GM03348 (cell line): ENCODE results near the gene GPATCH2L.

Source experiments
- DNase-seq: peaks from one replicate; pipeline ENCODE4 v3.0.0; 2012; ENCODE audit warnings: low spot score

GPATCH2L gene

GRCh38 chr14:76136476-76137110 is 15.1 kb upstream of the GPATCH2L start:
- DNase-seq = no peak

DNA sequence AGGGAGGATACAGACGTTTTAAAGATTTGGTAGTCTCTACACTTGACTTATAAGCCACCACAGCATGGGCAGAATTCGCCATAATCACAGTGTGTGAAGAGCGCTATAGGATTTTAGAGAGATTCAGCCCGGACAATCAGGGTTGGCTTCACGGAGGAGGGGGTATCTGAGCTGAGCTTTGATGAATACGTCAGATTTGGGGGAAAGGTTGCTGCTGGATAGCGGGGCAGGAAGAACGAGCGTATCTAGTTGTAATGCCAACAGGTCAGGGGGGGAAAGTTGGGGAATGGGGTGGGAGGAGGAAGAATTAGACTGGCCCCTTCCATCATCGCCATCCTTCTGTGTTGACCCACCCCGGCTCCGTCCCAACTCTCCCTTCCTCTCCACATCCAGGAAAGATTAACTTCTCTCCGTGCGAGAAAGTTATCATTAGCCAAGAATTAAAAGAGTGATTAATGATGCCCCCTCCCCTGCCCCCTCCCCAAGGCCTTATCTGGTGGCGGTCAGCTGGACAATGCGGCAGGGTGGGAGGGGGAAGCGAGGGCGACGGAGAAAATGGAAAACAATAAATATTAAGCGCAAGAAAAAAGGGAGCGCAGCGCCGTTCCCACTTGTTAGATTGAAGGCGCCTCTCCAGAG is 13.5 kb upstream of the GPATCH2L start:
- no peak for DNase-seq

DNA sequence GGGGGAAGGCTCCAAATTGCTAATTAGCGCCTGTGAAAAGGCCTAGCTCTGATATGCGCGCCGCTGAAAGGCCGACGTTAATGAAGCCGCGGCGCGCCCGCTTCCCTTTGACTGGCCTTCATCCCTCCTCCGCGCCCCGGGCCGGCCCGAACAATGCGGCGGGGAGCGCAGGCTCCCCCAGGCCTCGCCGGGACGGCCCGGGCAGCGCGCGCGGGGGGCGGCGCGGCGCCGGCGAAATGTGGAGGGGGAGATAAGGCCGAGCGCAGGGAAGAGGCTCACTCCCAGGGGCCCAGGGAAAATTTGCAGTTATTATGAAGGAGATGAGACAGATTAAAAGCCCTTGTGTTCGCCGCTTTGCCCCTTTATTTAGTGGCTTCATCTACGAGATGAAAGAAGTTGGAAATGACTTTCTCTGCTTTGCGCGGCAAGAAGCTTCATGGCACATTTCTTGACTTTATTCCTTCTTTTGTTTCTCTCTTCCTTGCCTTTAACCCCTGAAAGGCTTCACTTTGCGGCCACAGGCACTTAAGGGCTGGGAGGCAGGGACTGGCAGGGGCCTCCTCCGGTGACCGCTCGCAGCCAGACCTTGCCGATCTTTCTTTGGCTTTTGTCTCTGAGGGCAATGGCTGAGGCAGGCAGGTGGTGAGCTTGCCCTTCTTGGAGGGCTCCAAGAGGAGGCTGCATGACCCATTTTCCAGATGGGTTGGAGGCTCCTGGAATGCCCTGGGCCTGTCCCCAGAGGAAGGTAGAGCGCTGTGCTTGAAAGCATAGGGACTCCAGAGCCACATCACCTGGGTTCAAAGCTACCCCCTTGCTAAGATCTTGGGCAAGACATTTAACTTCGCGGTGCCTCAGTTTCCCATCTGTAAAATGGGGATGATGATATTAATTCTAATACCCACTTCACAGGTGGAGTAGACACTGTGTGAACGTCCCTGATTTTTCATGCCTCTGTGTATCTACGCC is 12.7 kb upstream of the GPATCH2L start:
- peak; percentile 44 for DNase-seq

GRCh38 chr14:76143642-76144041 is 8.1 kb upstream of the GPATCH2L start:
- DNase-seq = no peak

GRCh38 chr14:76146976-76147375 is 4.7 kb upstream of the GPATCH2L start:
- DNase-seq = no peak

DNA sequence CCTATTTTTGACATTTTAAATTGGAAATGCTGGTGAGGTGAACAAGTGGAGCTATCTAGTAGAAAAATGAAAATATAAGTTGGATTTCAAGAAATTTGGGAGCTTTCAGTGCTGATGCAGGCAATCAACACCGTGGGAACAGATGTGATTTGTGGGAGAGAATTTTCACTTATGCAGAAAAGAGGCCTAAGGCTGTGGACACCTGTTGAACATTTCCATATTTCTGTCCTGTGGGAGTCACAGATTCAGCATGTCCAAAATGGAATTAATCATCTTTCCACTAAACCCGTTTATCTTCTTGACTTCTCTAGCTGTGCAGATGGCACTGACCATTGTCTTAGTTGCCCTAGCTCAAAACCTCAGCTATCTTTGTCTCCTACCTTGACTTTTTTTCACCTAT is 2.5 kb upstream of the GPATCH2L start:
- no peak for DNase-seq

GRCh38 chr14:76152333-76152681 is 585 bp downstream of the GPATCH2L start:
- DNase-seq = peak; percentile 92

DNA sequence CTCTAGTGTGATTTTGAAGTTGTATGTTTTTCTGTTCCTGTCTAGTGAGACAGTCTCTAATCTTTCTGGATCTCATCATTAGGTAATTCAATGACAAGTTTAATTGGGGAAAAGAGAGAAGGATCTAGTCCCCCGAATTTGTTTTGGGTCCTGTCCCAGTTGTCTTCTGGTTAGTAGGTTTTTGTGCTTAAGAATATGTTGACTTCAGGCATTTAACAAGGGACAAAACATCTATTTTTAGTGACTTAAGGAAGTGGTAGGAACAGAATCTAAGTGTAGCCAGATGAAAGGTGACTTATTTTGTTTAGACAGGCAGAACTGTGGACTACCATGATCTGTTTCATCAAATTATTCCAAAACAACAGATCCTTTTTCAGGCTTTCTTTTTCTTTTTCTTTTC is 2.2 kb downstream of the GPATCH2L start:
- DNase-seq = no peak

- no peak for DNase-seq
These were observed 2.9 kb downstream of the GPATCH2L start for GRCh38 chr14:76154539-76155126.

GRCh38 chr14:76163668-76164363 is 12.1 kb downstream of the GPATCH2L start:
- no peak for DNase-seq

DNA sequence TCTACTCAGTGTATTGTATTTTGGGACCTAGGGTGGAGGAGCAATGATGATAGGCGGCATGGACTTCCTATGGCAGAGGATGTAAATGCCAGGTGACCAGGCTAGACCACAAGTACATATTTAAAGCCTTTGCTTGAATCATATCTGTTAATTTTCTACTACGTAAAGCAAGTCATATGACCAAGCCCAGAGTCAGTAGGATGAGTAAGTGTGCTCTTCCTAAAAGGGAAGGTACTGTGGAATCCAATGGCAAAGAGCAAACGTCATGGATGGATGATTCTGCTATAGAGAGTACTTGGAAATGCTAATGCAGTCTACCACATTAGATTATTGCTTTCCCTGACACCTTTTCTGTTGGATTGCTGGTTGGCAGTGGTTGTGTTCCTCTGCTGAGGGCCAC is 16.8 kb downstream of the GPATCH2L start:
- DNase-seq = no peak

- DNase-seq = no peak
These were observed 18.1 kb downstream of the GPATCH2L start for GRCh38 chr14:76169776-76170175.

- DNase-seq = no peak
These were observed 23.3 kb downstream of the GPATCH2L start for GRCh38 chr14:76174982-76175381.

DNA sequence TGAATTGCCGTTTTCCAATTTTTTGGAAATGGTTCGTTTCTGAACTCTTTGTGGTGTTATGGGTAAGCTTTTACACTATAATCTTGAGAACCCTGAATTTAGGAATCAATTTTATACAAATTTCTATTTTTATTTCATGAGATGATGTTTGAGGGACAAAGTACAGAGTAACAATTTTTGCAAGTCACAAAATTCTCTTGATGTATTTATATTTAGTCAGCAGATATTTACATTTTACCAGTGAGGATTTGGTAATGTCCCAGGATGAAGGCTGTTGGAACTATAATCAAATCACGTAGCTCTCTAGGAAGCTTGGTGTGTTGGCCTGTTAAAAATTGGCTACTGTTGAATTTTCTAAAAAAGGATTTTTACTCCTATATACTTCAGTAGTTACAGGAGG is 24.2 kb downstream of the GPATCH2L start:
- DNase-seq = no peak

- peak; percentile 10 for DNase-seq
These were observed 29.8 kb downstream of the GPATCH2L start for GRCh38 chr14:76181546-76181945.

GRCh38 chr14:76186308-76187027 is 34.7 kb downstream of the GPATCH2L start:
- no peak for DNase-seq

DNA sequence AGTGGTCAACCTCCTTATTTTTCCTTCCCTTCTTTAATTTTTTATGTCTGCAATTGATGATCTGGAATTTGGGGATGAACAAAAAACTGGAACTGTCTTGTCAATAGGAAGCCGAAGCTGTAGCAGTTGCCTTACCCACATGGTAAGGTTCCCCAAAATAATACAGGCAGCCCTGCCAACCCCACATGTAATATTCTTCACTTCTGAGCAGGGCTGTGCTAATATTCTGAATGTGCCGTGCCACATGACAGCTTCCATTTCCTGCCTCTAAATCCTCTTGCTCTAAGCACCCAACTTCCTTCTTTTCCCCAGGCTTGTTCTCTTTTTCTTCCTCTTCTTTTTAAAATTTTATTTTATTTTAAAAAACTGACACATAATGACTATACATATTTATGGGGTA is 39.6 kb downstream of the GPATCH2L start:
- DNase-seq = no peak

DNA sequence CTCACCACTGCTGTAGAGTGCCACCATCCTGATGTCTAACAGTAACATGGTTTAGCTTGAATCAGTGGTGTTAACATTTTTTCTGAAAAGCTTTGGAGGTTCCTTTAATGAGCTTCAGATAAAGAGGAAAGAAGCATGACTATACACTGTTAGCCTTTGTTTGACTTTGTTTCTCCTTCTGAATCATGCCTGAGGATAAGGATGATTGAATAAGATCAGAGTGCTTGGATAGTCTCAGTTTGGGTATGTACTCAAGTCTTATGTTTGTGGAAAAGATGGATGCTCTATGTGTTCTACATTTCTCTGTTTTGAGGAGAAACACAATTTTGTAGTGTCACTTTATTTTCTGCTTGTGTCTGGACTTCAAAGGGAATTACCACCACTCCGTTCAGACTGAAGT is 42.0 kb downstream of the GPATCH2L start:
- no peak for DNase-seq

DNA sequence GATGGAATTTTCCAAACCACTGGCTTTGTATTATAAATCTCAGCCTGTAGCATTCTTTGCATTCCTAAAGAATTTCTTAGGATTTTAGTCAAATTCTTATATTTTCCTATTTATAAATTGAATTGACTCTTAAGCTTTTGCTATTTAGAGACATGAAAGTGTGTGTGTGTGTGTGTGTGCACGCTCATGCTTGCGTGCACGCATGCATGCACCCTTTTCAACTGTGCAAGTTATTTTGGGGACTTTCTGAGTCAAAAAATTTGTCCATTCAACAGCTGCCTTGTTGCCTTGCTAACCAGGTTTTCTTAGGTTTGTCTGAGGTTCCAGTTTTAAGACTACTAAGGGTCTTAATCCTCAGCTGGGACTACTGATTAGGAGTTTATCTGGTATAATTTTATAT is 42.6 kb downstream of the GPATCH2L start:
- peak; percentile 9 for DNase-seq

DNA sequence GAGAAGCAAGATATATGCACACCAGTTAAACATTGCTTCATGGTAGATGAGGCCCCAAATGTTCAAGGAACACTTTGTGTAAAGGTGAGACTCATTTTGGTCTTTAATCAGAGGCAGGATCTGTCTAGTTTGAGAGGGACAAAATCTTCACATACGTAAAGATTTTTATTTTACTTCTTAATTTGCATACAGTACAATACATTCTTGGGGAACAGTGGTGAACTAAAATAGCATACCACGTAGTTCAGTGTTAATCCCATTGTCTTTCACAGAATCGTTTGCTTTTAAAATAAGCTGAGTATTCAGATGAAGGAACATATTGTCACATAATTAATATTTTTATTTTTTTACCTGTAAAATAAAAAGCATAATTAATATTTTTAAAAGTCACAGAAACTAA is 43.3 kb downstream of the GPATCH2L start:
- no peak for DNase-seq

DNA sequence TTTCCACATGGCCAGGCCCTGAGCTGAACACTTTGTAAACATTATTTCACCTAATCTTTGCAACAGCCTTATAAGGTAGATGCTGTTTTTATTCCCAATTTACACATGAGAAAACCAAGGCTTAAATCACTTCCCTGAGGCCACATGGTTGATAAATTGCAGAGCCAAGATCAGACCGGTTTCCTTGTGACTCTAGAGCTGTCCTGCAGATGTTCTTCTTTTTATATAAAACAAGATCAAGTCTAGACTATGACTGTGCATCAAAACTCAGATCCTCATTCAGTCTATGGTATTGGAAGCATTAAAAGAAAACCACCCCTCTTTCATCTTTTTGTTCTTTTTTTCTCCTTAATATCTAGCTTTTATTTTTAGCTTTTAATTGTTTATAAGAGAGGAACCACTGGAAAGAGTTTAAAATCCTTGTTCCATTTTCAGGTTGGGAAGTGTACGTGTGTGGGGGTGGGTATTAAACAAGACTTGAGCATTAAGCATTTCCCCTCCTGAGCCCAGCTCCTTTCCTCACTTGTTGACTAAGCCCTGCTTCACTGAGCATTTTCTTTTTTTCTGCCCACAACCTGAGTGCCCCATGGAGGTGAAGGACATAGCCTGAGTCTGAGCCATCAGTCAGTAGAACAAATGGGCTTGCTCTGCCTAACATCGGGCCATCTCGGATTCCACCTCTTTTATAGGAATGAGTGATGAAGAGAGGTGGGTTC is 45.4 kb downstream of the GPATCH2L start:
- DNase-seq = no peak
